ENCODE data around the gene RNF144B.
"Not testable (repeated sequence)": the region's sequence is repeated elsewhere in the genome, so short reads cannot be mapped to it uniquely, and the experiment has no call there.

Gene RNF144B

GRCh38 chr6:18447552-18447951 is 60.4 kb downstream of the RNF144B start:
- no peak for TF ChIP-seq CTCF (IDR thresholded peaks at IDR 0.05; ENCODE audit: low read depth, low read length, missing control alignments)
- Histone ChIP-seq H3K4me3 (ENCODE audit: low read depth, low read length) (no peak overlapping the region), H3K36me3 (replicated peaks) (no peaks in the 10 kb centered on the region), H3K27me3 (replicated peaks) (no peaks in the 10 kb centered on the region), H3K27ac (no peak overlapping the region)
- in situ Hi-C loops (cut with HindIII; ENCODE audit: low pct_ligation_motif_present, low sequenced_read_pairs), result no loop called here
- DNase-seq, result no peak

DNA sequence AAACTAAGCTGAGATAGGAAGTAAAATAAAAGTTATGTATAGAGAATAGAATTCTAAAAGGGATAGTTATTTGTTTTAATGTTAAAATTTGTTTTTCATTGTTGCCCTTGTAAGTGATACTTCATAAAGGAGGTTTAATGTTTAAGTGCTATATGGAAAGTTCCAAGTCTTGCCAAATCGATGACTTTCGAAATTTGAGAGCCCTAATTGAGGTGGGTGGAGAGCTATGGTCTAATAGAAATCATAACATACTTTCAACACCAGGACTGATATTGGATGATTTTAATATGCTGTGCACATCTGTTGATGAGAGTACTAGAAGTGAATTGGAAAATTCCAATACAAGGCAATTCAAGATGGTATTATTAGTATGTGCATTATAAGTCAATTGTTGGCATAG is 64.6 kb downstream of the RNF144B start:
- TF ChIP-seq CTCF (IDR thresholded peaks at IDR 0.05; ENCODE audit: low read depth, low read length, missing control alignments), result no peak
- in situ Hi-C loops (cut with HindIII; ENCODE audit: low pct_ligation_motif_present, low sequenced_read_pairs), result no loop called here

DNA sequence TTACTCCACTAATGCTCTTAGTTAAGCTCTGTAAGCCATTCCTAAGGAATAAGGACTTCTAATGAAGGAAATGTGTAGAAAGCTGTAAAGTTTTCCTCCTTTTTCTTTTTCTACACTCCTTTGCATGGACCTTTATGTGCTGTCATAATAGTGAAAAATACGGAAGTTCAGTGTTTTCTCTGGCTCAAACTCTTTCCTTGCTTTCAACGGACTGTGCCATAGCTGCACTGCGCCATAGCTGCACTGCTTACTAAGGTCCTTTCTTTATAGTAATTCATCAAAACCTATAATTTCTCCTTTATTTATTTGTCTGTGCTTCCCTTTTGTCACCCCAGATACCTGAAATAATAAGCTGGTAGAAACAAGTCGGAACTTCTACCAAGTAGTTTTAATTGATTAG is 67.3 kb downstream of the RNF144B start:
- H3K4me3 ChIP-seq (ENCODE audit: low read depth, low read length), result no peak overlapping the region
- H3K36me3 ChIP-seq (replicated peaks), result no peaks in the 10 kb centered on the region
- H3K27me3 ChIP-seq (replicated peaks), result no peaks in the 10 kb centered on the region
- TF ChIP-seq CTCF (IDR thresholded peaks at IDR 0.05; ENCODE audit: low read depth, low read length, missing control alignments), result no peak
- in situ Hi-C loops (cut with HindIII; ENCODE audit: low pct_ligation_motif_present, low sequenced_read_pairs), result no loop called here
- no peak overlapping the region for H3K27ac ChIP-seq
- no peak for DNase-seq

More for the DNA sequence above, 64.6 kb downstream of the RNF144B start:
- no peaks in the 10 kb centered on the region for H3K27me3 ChIP-seq (replicated peaks)
- no peak for DNase-seq
- no peaks in the 10 kb centered on the region for H3K36me3 ChIP-seq (replicated peaks)
- no peak overlapping the region for H3K27ac ChIP-seq
- no peak overlapping the region for H3K4me3 ChIP-seq (ENCODE audit: low read depth, low read length)

DNA sequence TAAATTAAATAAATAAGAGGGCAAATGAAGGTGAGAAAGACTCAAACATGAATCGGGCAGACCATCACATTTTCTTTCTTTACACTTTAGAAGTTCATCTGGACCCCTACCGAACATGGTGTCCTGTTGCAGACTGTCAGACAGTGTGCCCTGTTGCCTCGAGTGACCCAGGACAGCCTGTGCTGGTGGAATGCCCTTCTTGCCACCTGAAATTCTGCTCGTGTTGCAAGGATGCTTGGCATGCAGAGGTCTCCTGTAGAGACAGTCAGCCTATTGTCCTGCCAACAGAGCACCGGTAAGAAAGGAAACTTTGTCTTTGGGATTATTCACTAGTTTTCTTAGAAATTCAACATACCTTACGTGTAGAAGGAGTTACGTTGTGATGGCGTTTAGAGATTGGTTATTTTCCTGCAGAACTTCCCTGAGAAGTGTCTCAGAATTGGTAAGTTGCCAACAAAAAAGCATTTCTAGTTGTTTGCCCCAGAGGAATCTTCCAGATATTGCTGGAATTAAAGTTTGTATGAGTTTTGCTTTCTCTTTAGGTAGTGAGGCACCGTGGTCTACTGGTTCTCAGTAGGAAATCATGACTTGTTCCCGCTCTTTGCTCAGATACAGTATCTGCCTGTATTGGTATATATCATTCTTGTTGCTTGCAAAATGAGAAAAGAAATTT is 70.1 kb downstream of the RNF144B start:
- H3K36me3 ChIP-seq (replicated peaks), result no peaks in the 10 kb centered on the region
- DNase-seq, result peak; percentile 6
- no peak for TF ChIP-seq CTCF (IDR thresholded peaks at IDR 0.05; ENCODE audit: low read depth, low read length, missing control alignments)
- H3K4me3 ChIP-seq (ENCODE audit: low read depth, low read length), result no peak overlapping the region
- no peak overlapping the region for H3K27ac ChIP-seq
- H3K27me3 ChIP-seq (replicated peaks), result no peaks in the 10 kb centered on the region
- in situ Hi-C loops (cut with HindIII; ENCODE audit: low pct_ligation_motif_present, low sequenced_read_pairs), result no loop called here

- in situ Hi-C loops (cut with HindIII; ENCODE audit: low pct_ligation_motif_present, low sequenced_read_pairs); DNase-seq; H3K4me3 ChIP-seq (ENCODE audit: low read depth, low read length); H3K36me3 ChIP-seq (replicated peaks); H3K27me3 ChIP-seq (replicated peaks); H3K27ac ChIP-seq: not testable (repeated sequence)
Measured at GRCh38 chr6:18458086-18458485, 70.9 kb downstream of the RNF144B start.

DNA sequence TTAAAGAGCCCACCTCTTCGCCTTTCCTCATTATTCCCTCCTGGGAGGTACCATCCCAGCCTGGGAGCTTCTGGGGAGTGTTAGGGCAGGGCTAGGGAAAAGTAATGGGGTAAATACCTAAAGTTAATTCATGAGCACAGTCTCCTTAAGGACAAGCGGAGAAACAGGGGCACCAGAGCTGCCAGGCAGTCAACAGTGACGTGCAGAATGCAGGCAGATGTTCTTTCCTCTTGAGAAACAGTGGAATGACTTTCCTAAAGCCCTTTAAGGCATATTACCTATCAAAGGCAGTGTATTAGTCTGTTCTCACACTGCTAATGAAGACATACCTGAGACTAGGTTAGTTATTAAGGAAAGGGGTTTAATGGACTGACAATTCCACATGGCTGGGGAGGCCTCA is 76.3 kb downstream of the RNF144B start:
- Histone ChIP-seq H3K4me3 (ENCODE audit: low read depth, low read length) (no peak overlapping the region), H3K36me3 (replicated peaks) (peaks cover 3% of the 10 kb centered on the region), H3K27ac (no peak overlapping the region), H3K27me3 (replicated peaks) (no peaks in the 10 kb centered on the region)
- TF ChIP-seq CTCF (IDR thresholded peaks at IDR 0.05; ENCODE audit: low read depth, low read length, missing control alignments), result no peak
- in situ Hi-C loops (cut with HindIII; ENCODE audit: low pct_ligation_motif_present, low sequenced_read_pairs), result no loop called here
- DNase-seq, result no peak
